Common myeloid progenitor, CD34-positive (primary cell): ENCODE measurements around the gene TENM4.

ENCODE experiments used
- CTCF ChIA-PET: fragments of 350-600 bp; sonication (Branson Sonifier 250); formaldehyde crosslinking; loops from one replicate; lab custom pipeline; 2021; ENCODE audit warnings: antibody characterized with exemption; lab: Charles Lee
- POLR2A ChIA-PET: fragments of 350-600 bp; sonication (Branson Sonifier 250); formaldehyde crosslinking; loops from one replicate; lab custom pipeline; 2021; ENCODE audit warnings: antibody characterized with exemption; lab: Charles Lee
- DNase-seq, 3 donors: peaks; one replicate each; pipeline versions ENCODE4 v3.0.0 to v3.0.0-alpha.2; 2013
- H3K27ac ChIP-seq, 2 experiments: 1 replicate in 1 of 2; 2 replicates in 1 of 2; pipeline ENCODE4 v1.7.0; 2013; ENCODE audit warnings: inconsistent platforms in 2 of 2, low read length in 2 of 2, mild to moderate bottlenecking in 2 of 2, low read depth in 1 of 2, moderate library complexity in 1 of 2; ENCODE audit not compliant: severe bottlenecking in 2 of 2, insufficient read depth in 1 of 2, poor library complexity in 1 of 2
- H3K27me3 ChIP-seq, 5 experiments: replicated peaks in 2 of 5; 1 replicate in 3 of 5; 2 replicates in 2 of 5; pipeline versions ENCODE4 v1.6.1 to v1.7.0; 2013; ENCODE audit warnings: low read length in 4 of 5, mild to moderate bottlenecking in 2 of 5, moderate library complexity in 2 of 5, inconsistent platforms in 1 of 5; ENCODE audit not compliant: insufficient read depth in 5 of 5, control insufficient read depth in 4 of 5
- H3K36me3 ChIP-seq, 4 experiments: 1 replicate in 2 of 4; 2 replicates in 2 of 4; pipeline versions ENCODE4 v1.6.1 to v1.7.0; 2013; ENCODE audit warnings: low read length in 3 of 4, control low read depth in 1 of 4, mild to moderate bottlenecking in 1 of 4; ENCODE audit not compliant: control insufficient read depth in 4 of 4, insufficient read depth in 4 of 4
- H3K4me1 ChIP-seq, 4 experiments: 1 replicate in 3 of 4; 2 replicates in 1 of 4; pipeline versions ENCODE4 v1.6.1 to v1.7.1; 2013; ENCODE audit warnings: low read length in 3 of 4, mild to moderate bottlenecking in 3 of 4, control low read depth in 1 of 4, inconsistent platforms in 1 of 4, moderate library complexity in 1 of 4; ENCODE audit not compliant: control insufficient read depth in 4 of 4, insufficient read depth in 4 of 4; ENCODE audit errors: control extremely low read depth in 1 of 4
- H3K4me3 ChIP-seq, 7 experiments: 1 replicate in 4 of 7; 2 replicates in 3 of 7; pipeline versions ENCODE4 v1.5.1 to v1.7.0; 2013; ENCODE audit warnings: mild to moderate bottlenecking in 7 of 7, low read length in 6 of 7, moderate library complexity in 6 of 7, inconsistent platforms in 2 of 7, low read depth in 2 of 7, control low read depth in 1 of 7; ENCODE audit not compliant: insufficient read depth in 4 of 7, control insufficient read depth in 1 of 7; ENCODE audit errors: extremely low read depth in 1 of 7
- H3K9me3 ChIP-seq, 5 experiments: 1 replicate in 4 of 5; 2 replicates in 1 of 5; pipeline versions ENCODE4 v1.6.1 to v1.7.1; 2013; ENCODE audit warnings: low read length in 4 of 5, mild to moderate bottlenecking in 2 of 5, inconsistent platforms in 1 of 5, low read depth in 1 of 5, moderate library complexity in 1 of 5; ENCODE audit not compliant: control insufficient read depth in 4 of 5, insufficient read depth in 2 of 5; ENCODE audit errors: control extremely low read depth in 1 of 5
- WGBS: methylation state at CpG from one replicate; pipeline ENCODE4 v1.1.5; 2013; ENCODE audit not compliant: insufficient coverage; 5-methylcytosine and 5-hydroxymethylcytosine counted together

TENM4 gene

GRCh38 chr11:79342236-79342635 is 98.6 kb downstream of the TENM4 start:
- no peaks in the 10 kb centered on the region for H3K36me3 ChIP-seq
- CTCF ChIA-PET, result no interaction called here
- no peak overlapping the region for H3K27ac ChIP-seq
- no peak overlapping the region for H3K4me3 ChIP-seq
- POLR2A ChIA-PET, result no interaction called here
- DNase-seq, result no peak
- no peaks in the 10 kb centered on the region for H3K9me3 ChIP-seq
- 74% methylated on average over 8 of the region's 8 CpGs for WGBS
- peaks cover 0 to 3% (median 0%) of the 10 kb centered on the region in 5 experiments for H3K27me3 ChIP-seq
- H3K4me1 ChIP-seq, result no peaks in the 10 kb centered on the region

- Histone ChIP-seq H3K27ac (no peak overlapping the region), H3K4me3 (no peak overlapping the region), H3K27me3 (peaks cover 0 to 3% (median 0%) of the 10 kb centered on the region in 5 experiments), H3K9me3 (no peaks in the 10 kb centered on the region), H3K4me1 (no peaks in the 10 kb centered on the region), H3K36me3 (no peaks in the 10 kb centered on the region)
- ChIA-PET POLR2A (no interaction called here), CTCF (no interaction called here)
- 96% methylated on average over 2 of the region's 3 CpGs for whole genome bisulfite sequencing
- no peak for DNase-seq
These were observed 100.3 kb downstream of the TENM4 start for GRCh38 chr11:79340535-79340934.

- no peak for DNase-seq
- POLR2A ChIA-PET, result no interaction called here
- Histone ChIP-seq H3K27ac (no peak overlapping the region), H3K4me1 (no peaks in the 10 kb centered on the region), H3K4me3 (no peak overlapping the region), H3K27me3 (no peaks in the 10 kb centered on the region), H3K9me3 (no peaks in the 10 kb centered on the region), H3K36me3 (no peaks in the 10 kb centered on the region)
- WGBS, result 85% methylated on average over 6 of the region's 6 CpGs
- CTCF ChIA-PET, result no interaction called here
These were observed 103.9 kb downstream of the TENM4 start for GRCh38 chr11:79336797-79337517.

- DNase-seq, result no peak
- Histone ChIP-seq H3K4me3 (no peak overlapping the region), H3K27me3 (peaks cover 0 to 4% (median 0%) of the 10 kb centered on the region in 5 experiments), H3K4me1 (no peaks in the 10 kb centered on the region), H3K9me3 (no peaks in the 10 kb centered on the region), H3K27ac (no peak overlapping the region), H3K36me3 (no peaks in the 10 kb centered on the region)
- POLR2A ChIA-PET, result interaction anchor here (0.6 kb wide), 1 partner anchor 23 kb away, joined by 5 read pairs; no protein-coding TSS in a partner anchor
- CTCF ChIA-PET, result no interaction called here
- WGBS, result 90% methylated on average over 2 of the region's 3 CpGs
These were observed 105.1 kb downstream of the TENM4 start for GRCh38 chr11:79335681-79336080.

GRCh38 chr11:79333355-79333754 is 107.5 kb downstream of the TENM4 start:
- Histone ChIP-seq H3K9me3 (no peaks in the 10 kb centered on the region), H3K27ac (no peak overlapping the region), H3K4me1 (no peaks in the 10 kb centered on the region), H3K36me3 (no peaks in the 10 kb centered on the region), H3K27me3 (peaks cover 0 to 7% (median 0%) of the 10 kb centered on the region in 5 experiments), H3K4me3 (no peak overlapping the region)
- DNase-seq, result no peak
- CTCF ChIA-PET, result no interaction called here
- POLR2A ChIA-PET, result no interaction called here
- no CpG with 5 or more reads among the region's 2 CpGs for WGBS

- Histone ChIP-seq H3K9me3 (no peaks in the 10 kb centered on the region), H3K4me1 (no peaks in the 10 kb centered on the region), H3K36me3 (no peaks in the 10 kb centered on the region), H3K4me3 (no peak overlapping the region), H3K27me3 (peaks cover 0 to 7% (median 0%) of the 10 kb centered on the region in 5 experiments), H3K27ac (no peak overlapping the region)
- ChIA-PET CTCF (no interaction called here), POLR2A (no interaction called here)
- WGBS, result no CpG with 5 or more reads among the region's 2 CpGs
- DNase-seq, result no peak
These were observed 108.8 kb downstream of the TENM4 start for GRCh38 chr11:79332017-79332416.

GRCh38 chr11:79331203-79331901 is 109.5 kb downstream of the TENM4 start:
- WGBS, result 34% methylated on average over 4 of the region's 5 CpGs
- Histone ChIP-seq H3K27me3 (peaks cover 0 to 7% (median 0%) of the 10 kb centered on the region in 5 experiments), H3K27ac (no peak overlapping the region), H3K4me1 (no peaks in the 10 kb centered on the region), H3K36me3 (no peaks in the 10 kb centered on the region), H3K4me3 (no peak overlapping the region), H3K9me3 (no peaks in the 10 kb centered on the region)
- no peak for DNase-seq
- POLR2A ChIA-PET, result no interaction called here
- CTCF ChIA-PET, result no interaction called here
